ENCODE results near the gene BRIX1. TPM values are rescaled to one million over a fixed set of nuclear protein-coding genes. Genes with fewer than 3 reads are reported as not detected.

Gene BRIX1
- total and polyA plus RNA-seq, 9 of the 15 experiments (the other 6 are each of a cell fraction or from before 2014, with no cell fraction given): 115 to 193 (median 159) TPM

- TF ChIP-seq HOXB6 (CRISPR knock-in tag; IDR thresholded peaks at IDR 0.05; ENCODE audit: borderline replicate concordance) (no peak), NFYB (IDR thresholded peaks at IDR 0.05; ENCODE audit: extremely low read depth, insufficient read length) (no peak), SP1 (CRISPR knock-in tag; IDR thresholded peaks at IDR 0.05) (peak; percentile 10; the same call in 1 of the 2 replicates), ILF3 (IDR thresholded peaks at IDR 0.05; ENCODE audit: borderline replicate concordance) (no peak), CTBP1 (IDR thresholded peaks at IDR 0.05; ENCODE audit: borderline replicate concordance) (peak; percentile 61; the same call in 1 of the 2 replicates), MGA (IDR thresholded peaks at IDR 0.05) (no peak), IRF1 (CRISPR knock-in tag; IDR thresholded peaks at IDR 0.05; ENCODE audit: borderline replicate concordance) (no peak), C11orf30 (IDR thresholded peaks at IDR 0.05; ENCODE audit: low read depth) (peak; percentile 86), DACH1 (IDR thresholded peaks at IDR 0.05; ENCODE audit: partially characterized antibody) (no peak), MTF1 (CRISPR knock-in tag; IDR thresholded peaks at IDR 0.05; ENCODE audit: borderline replicate concordance) (no peak), ZNF668 (CRISPR knock-in tag; IDR thresholded peaks at IDR 0.05) (no peak), ZSCAN32 (CRISPR knock-in tag; IDR thresholded peaks at IDR 0.05) (no peak), TRIM28 (IDR thresholded peaks at IDR 0.05) (peak; percentile 57; the same call in 1 of the 2 replicates), ZNF717 (CRISPR knock-in tag; IDR thresholded peaks at IDR 0.05) (no peak), JUND (IDR thresholded peaks at IDR 0.05; ENCODE audit: borderline replicate concordance, low read depth, low read length) (peak; percentile 100), JUND (tag; IDR thresholded peaks at IDR 0.05; ENCODE audit: borderline replicate concordance, low read depth, low read length) (peak; percentile 100), ZNF143 (CRISPR knock-in tag; IDR thresholded peaks at IDR 0.05) (no peak)
Measured at GRCh38 chr5:34923694-34924461, 8.4 kb downstream of the BRIX1 start (continued).

Measured in K562 (cell line).